Endothelial cell of umbilical vein (primary cell): ENCODE measurements around the gene IQGAP2.

Experiments
- EZH2 ChIP-seq: IDR thresholded peaks from 2 replicates; pipeline ENCODE4 v1.6.1; 2012; ENCODE audit warnings: borderline replicate concordance, low read depth, mild to moderate bottlenecking, moderate library complexity, low read length, inconsistent platforms; ENCODE audit not compliant: severe bottlenecking
- MYC ChIP-seq: IDR thresholded peaks from one replicate; pipeline ENCODE4 v1.6.1; 2011; ENCODE audit warnings: mild to moderate bottlenecking, low read depth, low read length
- POLR2A ChIP-seq: IDR thresholded peaks from 2 replicates; pipeline ENCODE4 v1.6.1; 2012; ENCODE audit warnings: low read depth, mild to moderate bottlenecking, control low read depth, low read length
- POLR2AphosphoS5 ChIP-seq: IDR thresholded peaks from 2 replicates; pipeline ENCODE4 v1.6.1; 2012; ENCODE audit warnings: low read depth, mild to moderate bottlenecking, control low read depth, low read length, moderate library complexity; ENCODE audit not compliant: insufficient read depth
- TF ChIP-seq, protein P1 (sequence below), 2 donors: IDR thresholded peaks; 1 replicate in 1 of 2; 2 replicates in 1 of 2; pipeline ENCODE4 v1.5.1; 2011; ENCODE audit warnings: low read length in 2 of 2, mild to moderate bottlenecking in 2 of 2, moderate library complexity in 2 of 2, control low read depth in 1 of 2, inconsistent platforms in 1 of 2, low read depth in 1 of 2; ENCODE audit not compliant: insufficient read depth in 1 of 2; ENCODE audit errors: extremely low read depth in 1 of 2

DNA sequence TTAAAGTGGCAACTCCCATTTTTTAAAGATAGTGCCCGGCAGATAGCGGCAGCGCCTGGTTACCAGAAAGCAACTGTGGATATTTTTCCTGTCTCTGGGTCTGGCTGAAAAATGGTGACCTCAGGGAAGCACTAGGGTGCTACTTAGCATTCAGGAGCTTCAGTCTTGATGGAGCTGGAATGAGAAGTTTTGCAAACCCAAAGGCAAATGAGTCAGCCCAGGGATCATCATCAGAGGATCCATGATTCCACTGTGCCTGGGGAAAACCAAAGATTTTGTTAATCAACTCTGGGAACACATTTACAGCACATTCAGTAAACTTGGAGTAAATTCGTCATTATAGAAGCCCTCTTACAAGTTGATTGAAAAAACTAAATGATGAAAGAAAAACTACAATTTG, 339.5 kb downstream of the IQGAP2 start:
- no peak for TF ChIP-seq EZH2
- TF ChIP-seq POLR2A = no peak
- TF ChIP-seq, protein P1, sequence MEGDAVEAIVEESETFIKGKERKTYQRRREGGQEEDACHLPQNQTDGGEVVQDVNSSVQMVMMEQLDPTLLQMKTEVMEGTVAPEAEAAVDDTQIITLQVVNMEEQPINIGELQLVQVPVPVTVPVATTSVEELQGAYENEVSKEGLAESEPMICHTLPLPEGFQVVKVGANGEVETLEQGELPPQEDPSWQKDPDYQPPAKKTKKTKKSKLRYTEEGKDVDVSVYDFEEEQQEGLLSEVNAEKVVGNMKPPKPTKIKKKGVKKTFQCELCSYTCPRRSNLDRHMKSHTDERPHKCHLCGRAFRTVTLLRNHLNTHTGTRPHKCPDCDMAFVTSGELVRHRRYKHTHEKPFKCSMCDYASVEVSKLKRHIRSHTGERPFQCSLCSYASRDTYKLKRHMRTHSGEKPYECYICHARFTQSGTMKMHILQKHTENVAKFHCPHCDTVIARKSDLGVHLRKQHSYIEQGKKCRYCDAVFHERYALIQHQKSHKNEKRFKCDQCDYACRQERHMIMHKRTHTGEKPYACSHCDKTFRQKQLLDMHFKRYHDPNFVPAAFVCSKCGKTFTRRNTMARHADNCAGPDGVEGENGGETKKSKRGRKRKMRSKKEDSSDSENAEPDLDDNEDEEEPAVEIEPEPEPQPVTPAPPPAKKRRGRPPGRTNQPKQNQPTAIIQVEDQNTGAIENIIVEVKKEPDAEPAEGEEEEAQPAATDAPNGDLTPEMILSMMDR (IDR thresholded peaks at IDR 0.05; ENCODE audit: extremely low read depth in 1 of 2, insufficient read depth in 1 of 2, low read depth in 1 of 2, low read length in 2 of 2) = no peak
- TF ChIP-seq POLR2AphosphoS5 = no peak
- TF ChIP-seq MYC = no peak
